GM12874 (cell line): ENCODE data around the gene UBE2V1.
A peak's percentile ranks its signal among the peaks of the same experiment; 100 is the strongest.

Experiments used
- CTCF ChIP-seq: IDR thresholded peaks from 2 replicates; pipeline ENCODE4 v1.5.1; 2011; ENCODE audit warnings: low read depth, mild to moderate bottlenecking, control low read depth, low read length, moderate library complexity; ENCODE audit not compliant: insufficient read depth

UBE2V1 gene

GRCh38 chr20:50140339-50140859 lies 27.4 kb upstream of the UBE2V1 start:
- no peak for TF ChIP-seq CTCF

DNA sequence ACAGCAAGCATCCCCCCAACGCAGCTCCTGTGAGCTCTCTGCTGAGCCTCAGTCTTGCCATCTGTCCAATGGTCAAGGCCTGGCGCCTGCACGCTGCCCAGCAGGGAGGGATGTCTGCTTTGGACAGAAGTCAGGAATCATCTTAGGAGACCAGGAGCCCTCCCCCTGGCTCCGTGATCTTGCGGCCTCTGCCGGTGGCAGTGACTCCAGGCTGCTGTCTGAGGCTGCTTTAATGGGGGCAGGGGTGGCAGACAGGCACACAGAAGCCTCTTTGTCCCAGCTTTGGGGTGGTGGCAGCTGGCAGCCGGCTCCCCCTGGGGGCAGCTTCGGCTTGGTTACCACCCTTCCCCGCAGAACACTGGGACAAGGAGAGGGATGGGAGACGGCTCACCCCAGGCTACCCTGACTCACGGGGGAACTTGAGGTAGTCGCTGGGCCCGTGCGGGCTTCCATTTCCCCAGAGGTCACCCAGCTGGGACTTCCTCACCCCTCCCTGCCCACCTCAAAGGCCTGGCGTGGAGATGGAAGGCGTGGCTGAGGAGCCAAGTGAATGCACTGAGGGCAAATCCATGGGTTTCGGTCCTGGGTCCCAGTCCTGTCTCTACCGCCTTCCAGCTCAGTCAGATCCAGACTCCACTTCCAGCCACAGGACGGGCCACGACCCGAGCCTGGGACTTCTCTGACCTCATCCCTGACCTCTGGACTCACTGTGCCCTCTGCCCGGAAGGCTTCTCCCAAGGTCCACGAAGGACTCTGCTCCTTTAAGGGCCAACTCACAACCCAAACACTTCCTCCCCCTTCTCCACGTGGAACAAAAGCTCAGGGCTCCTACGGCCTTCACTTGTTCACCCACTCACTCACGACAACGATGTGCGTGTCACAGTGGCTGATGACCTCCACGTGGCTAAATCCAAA lies 25.8 kb upstream of the UBE2V1 start:
- no peak for TF ChIP-seq CTCF

- no peak for TF ChIP-seq CTCF
Observed at GRCh38 chr20:50138120-50138478, 25.1 kb upstream of the UBE2V1 start.

DNA sequence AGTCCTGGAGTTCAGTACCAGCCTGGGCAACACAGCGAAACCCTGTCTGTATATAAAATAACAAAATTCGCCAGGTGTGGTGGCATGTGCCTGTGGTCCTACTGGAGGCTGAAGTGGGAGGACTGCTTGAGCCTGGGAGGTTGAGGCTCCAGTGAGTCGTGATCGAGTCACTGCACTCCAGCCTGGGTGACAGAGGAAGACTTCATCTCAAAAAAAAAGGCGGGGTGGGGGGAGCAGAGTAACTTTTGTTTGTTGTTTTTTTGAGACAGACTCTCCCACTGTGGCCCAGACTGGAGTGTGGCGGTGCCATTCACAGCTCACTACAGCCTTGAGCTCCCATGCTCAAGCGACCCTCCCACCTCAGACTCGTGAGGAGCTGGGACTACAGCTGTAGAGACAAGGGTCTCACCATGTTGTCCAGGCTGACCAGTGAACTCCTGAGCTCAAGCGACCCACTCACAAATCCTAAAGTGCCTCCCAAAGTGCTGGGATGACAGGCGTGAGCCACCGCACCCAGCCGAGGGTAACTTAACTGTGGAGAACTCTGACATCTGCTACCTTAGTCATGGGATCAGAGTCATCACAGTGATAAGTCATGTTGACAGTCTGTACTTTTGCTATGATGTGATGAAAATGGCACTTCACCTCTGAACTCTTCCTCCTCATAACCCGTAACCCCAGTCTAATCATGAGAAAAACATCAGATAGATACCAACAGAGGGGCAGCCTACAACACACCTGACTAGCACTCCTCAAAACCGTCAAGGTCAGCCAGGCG lies 24.1 kb upstream of the UBE2V1 start:
- no peak for TF ChIP-seq CTCF

DNA sequence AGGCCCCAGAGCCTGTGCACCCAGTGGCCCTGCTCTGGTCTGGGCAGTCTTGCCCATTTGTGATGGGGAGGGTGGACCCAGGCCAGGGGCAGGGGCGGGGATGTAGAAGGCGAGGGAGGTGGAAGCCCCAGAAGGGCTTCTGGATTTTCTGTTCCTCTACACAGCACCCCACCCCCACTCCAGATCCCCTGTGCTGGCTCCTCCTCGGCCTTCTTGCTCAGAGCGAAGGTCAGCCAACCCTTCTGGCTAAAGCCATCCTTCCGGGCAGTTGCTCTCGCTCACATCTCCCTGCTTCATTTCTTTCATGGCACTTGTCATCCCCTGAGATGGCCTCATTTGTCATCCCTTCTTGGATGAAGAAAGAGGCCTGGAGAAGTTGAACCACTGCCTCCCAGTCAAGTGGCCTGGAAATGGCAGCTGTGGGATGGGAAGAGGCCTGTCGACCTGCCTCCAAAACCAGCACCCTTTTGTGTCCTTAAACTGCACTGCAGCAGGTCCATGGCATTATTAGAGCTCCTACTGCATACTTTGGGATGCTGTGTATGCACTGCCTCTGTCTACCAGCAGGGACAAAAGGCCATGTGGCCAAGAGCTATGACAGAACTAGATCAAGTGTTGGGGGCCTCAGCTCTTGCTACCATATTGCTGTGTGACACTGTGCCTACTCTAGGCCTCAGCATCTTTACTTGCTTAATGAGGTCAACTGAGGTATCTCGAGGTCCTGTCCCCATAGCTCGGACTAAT lies 20.7 kb upstream of the UBE2V1 start:
- TF ChIP-seq CTCF, result peak; percentile 43; the same call in 1 of the 2 replicates

DNA sequence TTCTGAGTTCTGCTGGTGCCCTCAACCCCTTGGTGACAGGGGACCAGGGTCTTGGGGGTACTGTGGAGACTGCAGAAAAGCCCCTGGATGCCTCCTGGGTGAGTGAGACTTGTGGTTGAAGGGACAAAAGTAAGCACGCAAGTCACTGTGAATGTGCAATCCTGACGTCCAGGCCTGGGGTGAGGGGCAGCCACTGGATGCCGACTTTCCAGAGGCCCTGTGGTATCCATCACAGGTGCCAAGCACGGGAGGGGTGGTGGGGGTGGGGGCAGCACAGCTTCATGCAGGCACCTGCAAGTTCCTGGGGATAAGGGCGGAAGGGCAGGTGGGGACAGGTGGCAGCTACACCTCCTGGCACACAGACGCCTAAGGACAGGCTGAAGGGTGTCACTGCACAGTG lies 20.1 kb upstream of the UBE2V1 start:
- no peak for TF ChIP-seq CTCF

GRCh38 chr20:50130995-50131394 lies 18.0 kb upstream of the UBE2V1 start:
- TF ChIP-seq CTCF, result no peak
